ENCODE data around the gene DCTN3.

The DCTN3 gene

DNA sequence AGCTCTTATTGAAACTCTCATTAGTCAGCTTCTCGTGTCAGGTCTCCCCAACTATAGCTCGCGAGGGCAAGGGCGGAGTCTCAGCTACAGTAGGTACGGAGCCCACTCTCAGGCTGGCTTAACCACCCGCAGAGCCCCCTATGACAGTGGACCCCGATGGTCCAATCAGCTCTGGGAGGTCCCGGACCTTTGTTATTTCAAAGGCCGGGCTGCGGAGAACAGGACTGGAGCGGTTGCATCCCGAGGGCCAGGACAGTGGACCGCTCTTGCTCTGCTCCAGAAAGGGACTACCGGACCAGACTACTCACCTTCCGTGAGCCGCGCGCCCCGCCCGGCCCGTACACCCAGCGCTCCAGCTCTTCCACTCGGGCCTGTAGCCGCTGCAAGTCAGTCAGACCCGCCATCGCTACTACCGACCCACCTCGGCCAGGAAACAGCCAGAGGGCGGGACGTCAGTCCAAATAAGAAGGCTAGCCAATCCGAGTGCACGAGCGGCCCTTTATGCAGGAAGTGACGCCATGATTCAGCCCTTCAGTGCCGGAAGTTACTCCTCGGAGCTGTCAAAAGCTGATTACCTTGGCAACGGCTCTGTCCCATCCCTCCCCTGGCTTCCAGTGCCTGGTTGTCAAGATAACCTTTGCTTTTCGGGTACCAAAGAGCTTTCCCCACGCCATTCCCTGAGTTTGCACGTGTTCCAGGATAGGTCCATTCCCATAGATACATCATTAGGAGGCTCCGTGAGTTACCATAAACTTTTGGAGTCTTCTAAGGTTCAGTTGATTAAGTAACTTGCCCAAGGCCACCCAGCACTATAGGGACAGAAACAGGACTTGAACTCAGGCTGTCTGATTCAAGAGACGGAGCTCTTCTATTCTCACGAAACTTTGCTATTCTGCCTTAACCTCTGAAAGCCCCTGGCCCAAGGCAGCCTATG is at the start of gene DCTN3:
Gene DCTN3 (minus strand): TSS at position 435 of the 934 bp plus-strand sequence. CDS start 31 bp downstream, at position 404.
- DNase-seq, result peak; percentile 97

- peak; percentile 91 for DNase-seq
Observed at GRCh38 chr9:34665381-34666250, 45.3 kb upstream of the DCTN3 start.

DNA sequence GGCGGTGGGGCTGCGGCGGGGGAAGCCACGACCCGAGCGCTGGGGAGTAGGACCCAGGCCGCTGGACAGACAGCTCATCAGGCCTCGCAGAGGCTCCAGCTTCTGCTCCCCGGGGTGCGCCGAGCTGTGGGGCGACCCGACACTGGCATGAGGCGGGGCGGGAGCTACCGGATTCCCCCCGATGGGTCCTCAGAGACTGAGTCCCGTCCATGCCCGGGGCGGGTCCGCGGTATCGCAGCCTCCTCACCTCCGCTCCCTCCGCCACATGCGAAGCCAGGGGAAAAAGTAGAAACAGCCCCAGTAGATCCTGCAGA is 44.7 kb upstream of the DCTN3 start:
- DNase-seq, result no peak

GRCh38 chr9:34664281-34665066 is 44.2 kb upstream of the DCTN3 start:
- peak; percentile 55 for DNase-seq

DNA sequence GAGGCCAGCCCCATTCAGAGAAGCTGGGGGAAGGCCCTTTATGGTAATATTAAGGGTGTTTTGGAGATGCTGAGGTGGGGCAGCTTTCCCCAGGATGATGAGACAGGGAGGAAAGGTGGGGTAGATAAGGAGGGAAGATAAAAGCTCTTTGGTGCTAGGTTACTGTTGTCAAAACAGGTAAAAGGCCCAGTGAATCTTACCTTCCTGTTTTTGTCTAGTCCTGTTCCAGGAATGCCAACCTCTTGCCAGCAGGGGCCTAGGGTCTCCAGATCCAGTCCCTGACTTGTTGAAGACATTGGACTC is 43.0 kb upstream of the DCTN3 start:
- DNase-seq, result no peak

DNA sequence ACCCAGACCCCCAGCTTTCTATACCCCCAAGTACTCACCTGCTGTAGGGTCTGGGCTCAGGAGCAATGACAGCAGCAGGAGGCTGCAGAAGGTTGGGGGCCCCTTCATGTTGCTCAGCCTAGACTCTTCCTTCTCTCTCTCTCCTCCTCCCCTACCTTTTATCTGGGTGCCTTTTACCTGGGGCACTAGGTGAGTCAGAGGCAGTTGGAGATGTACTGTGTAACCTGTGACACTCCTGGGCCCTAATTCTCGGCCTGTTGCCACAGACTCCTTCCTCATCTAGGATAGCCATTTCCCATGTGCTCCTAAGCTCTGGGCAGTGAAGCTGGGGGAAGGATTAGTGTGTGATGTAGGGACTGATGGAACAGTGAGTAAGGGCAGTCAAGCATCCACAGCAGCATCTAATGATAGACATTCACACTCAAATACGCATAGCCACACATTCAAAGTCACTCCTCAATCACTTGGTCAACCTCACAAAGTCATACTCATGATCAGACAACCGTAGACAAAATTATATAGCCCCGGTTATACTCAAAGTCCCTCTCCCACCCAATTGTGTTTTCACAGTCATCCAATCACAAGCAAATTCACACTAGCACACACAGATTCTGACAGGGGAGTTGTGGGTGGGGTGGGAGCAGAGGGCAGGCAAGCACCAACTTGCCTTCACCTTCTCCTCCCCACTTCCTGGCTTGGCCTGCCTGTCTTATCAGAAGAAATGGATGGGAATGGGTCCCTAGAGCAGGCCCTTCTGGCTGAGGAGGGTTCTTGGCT is 42.4 kb upstream of the DCTN3 start, which contains the start of gene CCL27:
Gene CCL27 (minus strand): TSS at position 132 of the 777 bp plus-strand sequence. CDS start 24 bp downstream, at position 108.
- no peak for DNase-seq

- DNase-seq, result no peak
Observed at GRCh38 chr9:34659592-34660253, 39.4 kb upstream of the DCTN3 start.

DNA sequence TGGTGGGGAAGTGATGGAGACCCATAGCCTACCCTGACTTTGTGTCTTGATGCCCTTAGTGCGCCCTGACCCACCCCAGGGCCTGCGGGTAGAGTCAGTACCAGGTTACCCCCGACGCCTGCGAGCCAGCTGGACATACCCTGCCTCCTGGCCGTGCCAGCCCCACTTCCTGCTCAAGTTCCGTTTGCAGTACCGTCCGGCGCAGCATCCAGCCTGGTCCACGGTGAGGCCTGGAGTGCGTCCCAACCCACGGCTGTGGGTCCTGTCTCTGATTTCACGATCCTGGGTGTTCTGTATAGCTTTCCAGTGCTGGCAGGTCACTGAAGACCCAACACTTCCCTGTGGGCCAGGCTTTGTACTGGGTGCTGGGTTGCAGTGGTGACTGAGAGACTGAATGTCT is 38.2 kb upstream of the DCTN3 start:
- DNase-seq, result no peak

GRCh38 chr9:34656992-34657391 is 36.7 kb upstream of the DCTN3 start:
- DNase-seq, result no peak

DNA sequence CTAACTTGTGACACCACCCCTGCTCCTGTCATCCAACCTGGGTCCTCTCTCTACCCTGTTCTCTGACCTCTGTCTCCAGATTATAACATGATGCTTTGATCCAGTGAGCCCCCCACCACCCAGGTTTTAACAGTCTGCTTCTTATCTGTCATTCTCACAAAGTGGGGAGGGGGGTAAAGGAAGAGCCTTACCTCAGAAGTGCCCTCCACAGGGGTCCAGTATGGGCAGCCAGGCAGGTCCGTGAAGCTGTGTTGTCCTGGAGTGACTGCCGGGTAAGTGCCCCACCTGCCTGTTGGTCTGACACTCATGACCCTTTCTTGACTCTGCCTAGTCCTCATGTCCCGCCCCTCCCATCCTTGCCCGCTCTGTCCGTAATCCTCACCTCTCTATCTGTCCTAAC is 35.1 kb upstream of the DCTN3 start:
- DNase-seq, result no peak

- DNase-seq, result peak; percentile 21
Observed at GRCh38 chr9:34654323-34655051, 34.2 kb upstream of the DCTN3 start.

DNA sequence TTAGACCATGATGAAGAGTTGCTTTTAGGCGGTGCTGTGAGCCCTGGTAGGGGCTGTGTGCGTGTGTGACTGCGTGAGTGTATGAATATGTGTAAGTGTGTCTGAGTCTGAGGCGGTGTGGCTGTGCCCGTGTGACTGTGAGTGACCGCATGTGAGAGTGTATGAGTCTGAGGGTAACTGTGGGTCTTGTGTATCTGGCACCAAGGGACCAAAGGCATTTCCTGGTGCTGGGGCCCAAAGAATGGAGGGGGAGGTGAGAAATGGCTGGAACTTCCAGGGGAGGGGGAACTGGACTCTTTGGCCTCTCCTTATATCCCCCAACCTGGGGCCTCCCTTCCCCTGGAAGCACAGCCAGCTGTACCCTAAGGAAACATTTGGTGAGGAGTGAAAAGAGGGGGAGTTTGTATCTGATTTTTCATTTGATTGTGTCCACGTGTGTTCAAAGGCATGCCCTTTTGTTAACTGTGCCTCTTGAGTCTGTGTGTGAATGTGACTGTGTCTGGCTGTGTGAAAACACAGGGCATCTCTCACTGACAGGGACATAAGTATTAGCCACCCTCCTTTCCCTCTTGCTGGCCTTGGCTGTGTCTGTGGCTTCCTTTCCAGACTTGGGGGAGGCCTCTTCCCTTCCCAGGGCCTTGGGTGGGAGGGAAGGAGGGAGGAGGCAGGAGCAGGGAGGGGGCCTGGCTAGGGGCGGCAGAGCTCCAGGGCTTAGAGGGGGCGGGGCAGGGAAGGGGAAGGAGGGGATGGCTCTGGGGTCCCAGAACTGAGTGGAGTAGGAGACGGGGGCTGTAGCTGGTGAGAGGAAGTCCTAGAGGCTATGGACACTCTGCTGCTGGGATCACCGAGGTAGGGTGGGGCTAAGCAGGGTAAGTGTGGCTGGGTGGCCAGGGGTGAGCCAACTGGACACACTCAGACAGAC is 33.1 kb upstream of the DCTN3 start:
- no peak for DNase-seq

DNA sequence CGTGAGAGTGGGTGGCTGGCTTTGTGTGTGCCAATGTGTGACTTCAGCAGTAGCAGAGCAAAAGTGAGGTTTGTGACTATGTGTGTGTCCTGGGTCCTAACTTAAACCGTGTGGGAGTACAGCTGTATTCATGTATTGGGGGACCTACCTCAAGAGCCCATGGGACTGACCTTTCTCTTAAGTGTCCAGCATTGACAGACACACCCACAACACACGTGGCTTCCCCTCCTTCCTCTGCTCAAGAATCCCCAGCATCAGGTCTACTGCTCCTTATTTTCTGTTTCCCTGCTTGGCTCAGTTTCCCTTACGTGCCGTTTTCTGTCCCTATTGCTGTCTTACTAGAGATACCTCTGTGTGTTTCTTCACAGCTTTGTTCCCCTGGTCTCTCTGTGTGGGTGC is 32.3 kb upstream of the DCTN3 start:
- DNase-seq, result no peak

GRCh38 chr9:34651876-34652601 is 31.7 kb upstream of the DCTN3 start, which contains the start of gene IL11RA:
Gene IL11RA (plus strand): TSS chr9:34652185. CDS start chr9:34655218, 3,033 bp downstream.
- no peak for DNase-seq

DNA sequence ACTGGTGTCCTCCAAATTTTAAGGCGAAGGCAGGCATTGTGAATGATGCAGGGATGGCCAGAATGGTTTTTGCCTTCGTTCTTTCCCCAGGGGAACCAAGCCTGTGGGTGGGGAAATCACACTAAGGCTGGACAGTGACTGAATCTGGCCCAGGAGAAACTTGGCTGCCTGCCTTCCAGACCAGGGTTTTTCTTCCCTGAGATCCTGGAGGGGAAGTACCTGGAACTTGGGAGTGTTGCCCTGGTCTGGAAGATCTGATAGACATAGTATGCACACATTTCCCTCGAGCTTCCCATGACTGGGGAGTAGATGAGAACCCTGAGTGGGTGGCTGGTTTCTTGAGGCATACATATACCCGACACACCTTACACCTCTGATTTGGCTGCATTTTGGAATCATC is 31.0 kb upstream of the DCTN3 start:
- no peak for DNase-seq

GRCh38 chr9:34650816-34651215 is 30.5 kb upstream of the DCTN3 start:
- DNase-seq, result no peak

GRCh38 chr9:34648673-34649072 is 28.4 kb upstream of the DCTN3 start:
- DNase-seq, result no peak

GRCh38 chr9:34647651-34648050 is 27.4 kb upstream of the DCTN3 start:
- no peak for DNase-seq

- no peak for DNase-seq
Observed at GRCh38 chr9:34647084-34647403, 26.7 kb upstream of the DCTN3 start.
